ENCODE data around the gene NDUFA11. TPM values are rescaled to one million over a fixed set of nuclear protein-coding genes. Genes with fewer than 3 reads are reported as not detected.
"Not testable (repeated sequence)": the region's sequence is repeated elsewhere in the genome, so short reads cannot be mapped to it uniquely, and the experiment has no call there.

NDUFA11 gene
- total RNA-seq, 1 donor = 265 TPM

- H3K36me3 ChIP-seq (ENCODE audit: insufficient read depth, low read length) = no peaks in the 10 kb centered on the region
- peak; percentile 42 for DNase-seq (ENCODE audit: insufficient read length, low spot score, missing footprints)
- H3K4me2 ChIP-seq (ENCODE audit: insufficient read depth, low read length) = no peak overlapping the region
- H3K9me3 ChIP-seq (ENCODE audit: low read depth, low read length) = no peaks in the 10 kb centered on the region
- no peaks in the 10 kb centered on the region for H3K79me2 ChIP-seq (ENCODE audit: insufficient read depth, low read length)
- TF ChIP-seq CTCF (IDR thresholded peaks at IDR 0.05; ENCODE audit: extremely low read depth, low read depth, low read length) = no peak
- peaks cover 6% of the 10 kb centered on the region for H3K27me3 ChIP-seq (ENCODE audit: insufficient read depth, low read length)
- peaks cover 6% of the 10 kb centered on the region for H3K4me1 ChIP-seq (ENCODE audit: insufficient read depth, low read length)
- no peak overlapping the region for H2AFZ ChIP-seq (ENCODE audit: low read length)
- no peak overlapping the region for H3K27ac ChIP-seq (ENCODE audit: low read depth, low read length)
- no peaks in the 10 kb centered on the region for H4K20me1 ChIP-seq (ENCODE audit: insufficient read depth, low read length)
- H3K4me3 ChIP-seq (ENCODE audit: insufficient read depth, low read length) = no peak overlapping the region
Observed at GRCh38 chr19:5877882-5878281, 25.7 kb downstream of the NDUFA11 start.

- Histone ChIP-seq H3K27me3 (ENCODE audit: insufficient read depth, low read length) (peaks cover 6% of the 10 kb centered on the region), H2AFZ (ENCODE audit: low read length) (no peak overlapping the region), H3K4me2 (ENCODE audit: insufficient read depth, low read length) (no peak overlapping the region), H3K36me3 (ENCODE audit: insufficient read depth, low read length) (no peaks in the 10 kb centered on the region), H4K20me1 (ENCODE audit: insufficient read depth, low read length) (no peaks in the 10 kb centered on the region), H3K4me3 (ENCODE audit: insufficient read depth, low read length) (no peak overlapping the region), H3K4me1 (ENCODE audit: insufficient read depth, low read length) (peaks cover 6% of the 10 kb centered on the region), H3K9me3 (ENCODE audit: low read depth, low read length) (no peaks in the 10 kb centered on the region), H3K79me2 (ENCODE audit: insufficient read depth, low read length) (no peaks in the 10 kb centered on the region), H3K27ac (ENCODE audit: low read depth, low read length) (no peak overlapping the region)
- TF ChIP-seq CTCF (IDR thresholded peaks at IDR 0.05; ENCODE audit: extremely low read depth, low read depth, low read length) = no peak
- DNase-seq (ENCODE audit: insufficient read length, low spot score, missing footprints) = no peak
Observed at GRCh38 chr19:5877427-5877826, 26.2 kb downstream of the NDUFA11 start.

- H3K27ac ChIP-seq (ENCODE audit: low read depth, low read length); H2AFZ ChIP-seq (ENCODE audit: low read length); H3K4me3 ChIP-seq (ENCODE audit: insufficient read depth, low read length); H3K79me2 ChIP-seq (ENCODE audit: insufficient read depth, low read length); H3K4me1 ChIP-seq (ENCODE audit: insufficient read depth, low read length); H3K4me2 ChIP-seq (ENCODE audit: insufficient read depth, low read length); H3K9me3 ChIP-seq (ENCODE audit: low read depth, low read length); H3K27me3 ChIP-seq (ENCODE audit: insufficient read depth, low read length); H3K36me3 ChIP-seq (ENCODE audit: insufficient read depth, low read length); H4K20me1 ChIP-seq (ENCODE audit: insufficient read depth, low read length): not testable (repeated sequence)
- peak; percentile 94 for DNase-seq (ENCODE audit: insufficient read length, low spot score, missing footprints)
Observed at GRCh38 chr19:5874496-5874895, 29.1 kb downstream of the NDUFA11 start.

GRCh38 chr19:5873617-5874199 lies 29.9 kb downstream of the NDUFA11 start:
- no peaks in the 10 kb centered on the region for H4K20me1 ChIP-seq (ENCODE audit: insufficient read depth, low read length)
- H3K27ac ChIP-seq (ENCODE audit: low read depth, low read length) = no peak overlapping the region
- H3K4me2 ChIP-seq (ENCODE audit: insufficient read depth, low read length) = no peak overlapping the region
- no peak overlapping the region for H3K4me3 ChIP-seq (ENCODE audit: insufficient read depth, low read length)
- peaks cover 3% of the 10 kb centered on the region for H3K27me3 ChIP-seq (ENCODE audit: insufficient read depth, low read length)
- H3K79me2 ChIP-seq (ENCODE audit: insufficient read depth, low read length) = no peaks in the 10 kb centered on the region
- no peaks in the 10 kb centered on the region for H3K36me3 ChIP-seq (ENCODE audit: insufficient read depth, low read length)
- H3K9me3 ChIP-seq (ENCODE audit: low read depth, low read length) = no peaks in the 10 kb centered on the region
- TF ChIP-seq CTCF (IDR thresholded peaks at IDR 0.05; ENCODE audit: extremely low read depth, low read depth, low read length) = no peak
- DNase-seq (ENCODE audit: insufficient read length, low spot score, missing footprints) = peak; percentile 42
- H2AFZ ChIP-seq (ENCODE audit: low read length) = no peak overlapping the region
- H3K4me1 ChIP-seq (ENCODE audit: insufficient read depth, low read length) = no peaks in the 10 kb centered on the region
